GM18517 (cell line): ENCODE results near the gene ATG7.
"Not testable (repeated sequence)": the region's sequence is repeated elsewhere in the genome, so short reads cannot be mapped to it uniquely, and the experiment has no call there.

Source experiments
- ATAC-seq: cut with Tn5 transposase; IDR thresholded peaks from one replicate; pipeline ENCODE4 v1.9.1; 2021; ENCODE audit warnings: mild to moderate bottlenecking, moderate library complexity; ENCODE audit not compliant: unreplicated experiment

The ATG7 gene

GRCh38 chr3:11291808-11292207 is 19.6 kb downstream of the ATG7 start:
- ATAC-seq: no peak

- ATAC-seq: no peak
These were observed 24.9 kb downstream of the ATG7 start for GRCh38 chr3:11297126-11297525.

GRCh38 chr3:11300970-11301369 is 28.8 kb downstream of the ATG7 start:
- ATAC-seq: peak; percentile 87

- no peak for ATAC-seq
These were observed 30.2 kb downstream of the ATG7 start for GRCh38 chr3:11302444-11302843.

GRCh38 chr3:11304175-11304574 is 32.0 kb downstream of the ATG7 start:
- ATAC-seq: no peak

GRCh38 chr3:11305509-11305908 is 33.3 kb downstream of the ATG7 start:
- ATAC-seq: no peak

- no peak for ATAC-seq
These were observed 34.8 kb downstream of the ATG7 start for GRCh38 chr3:11306817-11307589.

- no peak for ATAC-seq
These were observed 35.7 kb downstream of the ATG7 start for GRCh38 chr3:11307830-11308432.

GRCh38 chr3:11310258-11310657 is 38.1 kb downstream of the ATG7 start:
- ATAC-seq: no peak

- no peak for ATAC-seq
These were observed 40.0 kb downstream of the ATG7 start for GRCh38 chr3:11312166-11312565.

- no peak for ATAC-seq
These were observed 45.1 kb downstream of the ATG7 start for GRCh38 chr3:11317300-11317699.

- no peak for ATAC-seq
These were observed 50.7 kb downstream of the ATG7 start for GRCh38 chr3:11322931-11323330.

- ATAC-seq: no peak
These were observed 51.6 kb downstream of the ATG7 start for GRCh38 chr3:11323813-11324212.

GRCh38 chr3:11327619-11328018 is 55.4 kb downstream of the ATG7 start:
- no peak for ATAC-seq

GRCh38 chr3:11328196-11328945 is 56.2 kb downstream of the ATG7 start:
- ATAC-seq: no peak

GRCh38 chr3:11329777-11330176 is 57.6 kb downstream of the ATG7 start:
- ATAC-seq: no peak

- ATAC-seq: no peak
These were observed 58.9 kb downstream of the ATG7 start for GRCh38 chr3:11331101-11331500.

GRCh38 chr3:11335056-11335608 is 62.9 kb downstream of the ATG7 start:
- ATAC-seq: no peak

- ATAC-seq: no peak
These were observed 67.3 kb downstream of the ATG7 start for GRCh38 chr3:11339541-11339940.

GRCh38 chr3:11346416-11346815 is 74.2 kb downstream of the ATG7 start:
- ATAC-seq: no peak

GRCh38 chr3:11348877-11349276 is 76.7 kb downstream of the ATG7 start:
- not testable (repeated sequence) for ATAC-seq

- ATAC-seq: no peak
These were observed 77.2 kb downstream of the ATG7 start for GRCh38 chr3:11349446-11349845.
